Activated naive CD8-positive, alpha-beta T cell treated with anti-CD3 and anti-CD28 coated beads for 36 hours (primary cell): ENCODE data around the gene ADGRF1. TPM values are rescaled to one million over a fixed set of nuclear protein-coding genes. Genes with fewer than 3 reads are reported as not detected.

Experiments used
- DNase-seq: peaks from one replicate; pipeline ENCODE4 v3.0.0; 2021
- H3K27ac Mint-ChIP-seq: one replicate; pipeline ENCODE4 v1.8.0; 2022; ENCODE audit warnings: mild to moderate bottlenecking, moderate library complexity, mixed read lengths
- H3K27me3 Mint-ChIP-seq: one replicate; pipeline ENCODE4 v1.8.0; 2022; ENCODE audit warnings: mild to moderate bottlenecking, mixed read lengths
- H3K36me3 Mint-ChIP-seq: one replicate; pipeline ENCODE4 v1.8.0; 2021; ENCODE audit warnings: mild to moderate bottlenecking, mixed read lengths
- H3K4me1 Mint-ChIP-seq: one replicate; pipeline ENCODE4 v1.8.0; 2021; ENCODE audit warnings: mixed read lengths
- H3K4me3 Mint-ChIP-seq: one replicate; pipeline ENCODE4 v1.8.0; 2022; ENCODE audit warnings: mild to moderate bottlenecking, moderate library complexity, mixed read lengths
- H3K9me3 Mint-ChIP-seq: one replicate; pipeline ENCODE4 v1.8.0; 2022; ENCODE audit warnings: mixed read lengths
- total RNA-seq, 2 experiments: library from RNA; stranded (reverse); gene quantifications; one replicate each; pipeline ENCODE4 v1.2.3, GENCODE V29; 2021

The ADGRF1 gene
- total RNA-seq, 2 experiments from 2014 or later, result not detected

- DNase-seq, result no peak
- Mint-ChIP-seq H3K4me3 (no peak overlapping the region), H3K4me1 (no peaks in the 10 kb centered on the region), H3K36me3 (no peaks in the 10 kb centered on the region), H3K27ac (no peak overlapping the region), H3K27me3 (peaks cover 15% of the 10 kb centered on the region), H3K9me3 (no peaks in the 10 kb centered on the region)
These were observed 87.2 kb downstream of the ADGRF1 start for GRCh38 chr6:46954837-46955451.

- DNase-seq, result no peak
- Mint-ChIP-seq H3K27ac (no peak overlapping the region), H3K4me3 (no peak overlapping the region), H3K9me3 (no peaks in the 10 kb centered on the region), H3K27me3 (peaks cover 10% of the 10 kb centered on the region), H3K36me3 (no peaks in the 10 kb centered on the region), H3K4me1 (no peaks in the 10 kb centered on the region)
These were observed 88.2 kb downstream of the ADGRF1 start for GRCh38 chr6:46953921-46954320.

DNA sequence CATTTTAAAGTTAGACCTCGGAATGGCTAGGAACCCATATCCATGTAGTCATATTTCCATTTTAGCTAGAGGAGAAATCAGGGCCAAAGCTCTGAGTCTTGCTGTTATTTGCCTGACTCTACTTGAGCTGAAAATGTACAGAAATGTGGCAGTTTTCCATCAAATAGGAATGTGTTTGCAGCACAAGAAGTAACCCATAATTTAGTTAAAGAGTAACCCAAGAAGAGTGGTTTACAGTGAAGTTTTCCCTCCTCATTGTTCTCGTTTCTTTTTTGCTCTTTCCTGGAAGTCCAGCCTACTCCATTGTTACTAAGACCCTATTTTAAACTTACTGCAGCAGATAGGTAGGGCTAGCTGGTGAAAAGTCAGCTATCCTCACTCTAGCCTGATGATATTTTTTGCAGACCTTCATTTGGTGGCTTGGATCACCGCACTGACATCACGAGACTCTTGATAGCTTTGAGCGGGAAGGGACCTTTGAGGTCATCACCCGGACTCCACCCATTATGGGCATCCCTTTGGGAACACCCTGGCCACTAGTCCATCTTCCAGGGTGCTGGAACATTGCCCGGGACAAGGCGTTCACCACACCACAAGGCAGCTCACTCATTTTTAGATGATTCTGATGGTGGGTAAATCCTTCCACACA is 92.4 kb downstream of the ADGRF1 start:
- DNase-seq, result no peak
- Mint-ChIP-seq H3K9me3 (no peaks in the 10 kb centered on the region), H3K36me3 (no peaks in the 10 kb centered on the region), H3K27me3 (peaks cover 5% of the 10 kb centered on the region), H3K27ac (no peak overlapping the region), H3K4me3 (no peak overlapping the region), H3K4me1 (no peaks in the 10 kb centered on the region)

DNA sequence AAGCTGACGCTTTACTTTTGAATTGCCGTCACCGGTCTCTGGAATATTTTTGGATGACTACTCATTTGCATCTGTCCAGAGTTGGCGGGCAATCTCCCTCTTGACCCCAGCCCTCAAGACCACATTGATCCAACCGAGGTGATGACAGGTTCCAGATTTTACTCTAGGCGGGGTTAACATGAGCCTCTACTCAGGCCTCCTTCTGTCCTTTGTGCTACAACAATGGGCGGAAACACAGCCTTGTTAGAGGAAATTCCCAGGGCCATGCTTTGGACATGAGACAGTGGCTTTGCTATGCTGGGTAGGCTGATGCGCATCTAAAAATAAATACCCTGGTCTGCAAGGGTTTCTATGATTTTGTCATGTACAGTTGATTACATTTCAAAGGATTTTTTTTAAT is 93.4 kb downstream of the ADGRF1 start:
- Mint-ChIP-seq H3K27me3 (peaks cover 2% of the 10 kb centered on the region), H3K9me3 (no peaks in the 10 kb centered on the region), H3K36me3 (no peaks in the 10 kb centered on the region), H3K4me3 (no peak overlapping the region), H3K4me1 (no peaks in the 10 kb centered on the region), H3K27ac (no peak overlapping the region)
- no peak for DNase-seq

Other genes with a start within 250 kb of the ADGRF1 start
- gene MEP1A, start 248.9 kb downstream of the ADGRF1 start, total RNA-seq, result not detected
- gene ADGRF5, start 120.4 kb downstream of the ADGRF1 start, total RNA-seq, result not detected